ENCODE results near the gene ELP4. TPM values are rescaled to one million over a fixed set of nuclear protein-coding genes. Genes with fewer than 3 reads are reported as not detected.

ELP4 gene
- total and polyA plus RNA-seq, 2 donors from 2014 or later, result 20.3 to 26.2 TPM

DNA sequence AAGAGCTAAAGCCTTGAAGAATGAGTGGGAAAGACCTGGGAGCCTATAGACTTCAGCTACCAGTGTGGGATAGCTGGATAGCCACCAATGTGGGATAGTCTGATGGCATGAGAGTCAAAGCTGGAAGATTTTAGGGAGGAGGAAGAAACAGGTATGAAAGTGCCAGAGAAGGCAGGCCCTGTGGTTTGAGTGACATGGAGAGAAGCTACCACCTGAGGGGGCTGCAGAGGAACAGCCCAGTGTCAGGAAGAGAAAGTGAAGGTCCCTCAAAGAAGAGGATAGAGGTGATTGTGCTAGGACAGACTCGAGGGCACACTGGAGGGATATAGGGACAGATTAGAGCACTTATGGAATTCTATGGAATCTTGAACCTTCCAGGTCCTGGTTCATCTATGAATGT, 324.7 kb downstream of the ELP4 start:
- no peak overlapping the region for H3K4me3 ChIP-seq (ENCODE audit: low read length in 3 of 3)
- peaks cover 35% of the 10 kb centered on the region for H3K27me3 ChIP-seq (ENCODE audit: control insufficient read depth, insufficient read depth, low read length)
- intact Hi-C loops (cut with DNase I), result no loop called here
- no peak overlapping the region for H3K27ac ChIP-seq (ENCODE audit: low read depth in 2 of 2, low read length in 2 of 2)
- H3K4me1 ChIP-seq (ENCODE audit: control insufficient read depth in 2 of 3, insufficient read depth in 2 of 3, low read depth in 1 of 3, low read length in 3 of 3), result no peaks in the 10 kb centered on the region
- no peak for DNase-seq
- no peaks in the 10 kb centered on the region for H3K36me3 ChIP-seq (ENCODE audit: control insufficient read depth in 2 of 3, insufficient read depth in 3 of 3, low read length in 3 of 3)
- FAIRE-seq, result no peak
- TF ChIP-seq, protein P1, sequence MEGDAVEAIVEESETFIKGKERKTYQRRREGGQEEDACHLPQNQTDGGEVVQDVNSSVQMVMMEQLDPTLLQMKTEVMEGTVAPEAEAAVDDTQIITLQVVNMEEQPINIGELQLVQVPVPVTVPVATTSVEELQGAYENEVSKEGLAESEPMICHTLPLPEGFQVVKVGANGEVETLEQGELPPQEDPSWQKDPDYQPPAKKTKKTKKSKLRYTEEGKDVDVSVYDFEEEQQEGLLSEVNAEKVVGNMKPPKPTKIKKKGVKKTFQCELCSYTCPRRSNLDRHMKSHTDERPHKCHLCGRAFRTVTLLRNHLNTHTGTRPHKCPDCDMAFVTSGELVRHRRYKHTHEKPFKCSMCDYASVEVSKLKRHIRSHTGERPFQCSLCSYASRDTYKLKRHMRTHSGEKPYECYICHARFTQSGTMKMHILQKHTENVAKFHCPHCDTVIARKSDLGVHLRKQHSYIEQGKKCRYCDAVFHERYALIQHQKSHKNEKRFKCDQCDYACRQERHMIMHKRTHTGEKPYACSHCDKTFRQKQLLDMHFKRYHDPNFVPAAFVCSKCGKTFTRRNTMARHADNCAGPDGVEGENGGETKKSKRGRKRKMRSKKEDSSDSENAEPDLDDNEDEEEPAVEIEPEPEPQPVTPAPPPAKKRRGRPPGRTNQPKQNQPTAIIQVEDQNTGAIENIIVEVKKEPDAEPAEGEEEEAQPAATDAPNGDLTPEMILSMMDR (IDR thresholded peaks at IDR 0.05; ENCODE audit: borderline replicate concordance, extremely low read depth, insufficient read depth), result no peak
- peaks cover 0 to 3% (median 0%) of the 10 kb centered on the region in 3 donors for H3K9me3 ChIP-seq (ENCODE audit: control insufficient read depth in 2 of 3, insufficient read depth in 1 of 3, low read length in 3 of 3)
- H3K9ac ChIP-seq (ENCODE audit: low read length in 3 of 3), result no peak overlapping the region

Other genes with a start within 250 kb of the ELP4 start
- gene DCDC1, start 140.0 kb upstream of the ELP4 start, total RNA-seq, result 6.6 TPM
- gene DCDC1, start 140.0 kb upstream of the ELP4 start, polyA plus RNA-seq (ENCODE audit: insufficient read depth, low read depth, low replicate concordance), result 0.39 TPM
- gene DNAJC24, start 139.9 kb upstream of the ELP4 start, total RNA-seq, result 15.2 TPM
- gene DNAJC24, start 139.9 kb upstream of the ELP4 start, polyA plus RNA-seq (ENCODE audit: insufficient read depth, low read depth, low replicate concordance), result 5.7 TPM
- 23.8 TPM for gene IMMP1L, start 145 bp upstream of the ELP4 start, total RNA-seq
- 127 TPM for gene IMMP1L, start 145 bp upstream of the ELP4 start, polyA plus RNA-seq (ENCODE audit: insufficient read depth, low read depth, low replicate concordance)

Measured in kidney (tissue), 14 donors.